IPS-11a (cell line): ENCODE measurements around the gene AAK1.
"Not testable (repeated sequence)": the region's sequence is repeated elsewhere in the genome, so short reads cannot be mapped to it uniquely, and the experiment has no call there.

Experiments used
- H3K4me3 ChIP-seq: one replicate; pipeline ENCODE4 v1.5.1; 2013; ENCODE audit warnings: low read depth, low read length, control low read depth

Gene AAK1

DNA sequence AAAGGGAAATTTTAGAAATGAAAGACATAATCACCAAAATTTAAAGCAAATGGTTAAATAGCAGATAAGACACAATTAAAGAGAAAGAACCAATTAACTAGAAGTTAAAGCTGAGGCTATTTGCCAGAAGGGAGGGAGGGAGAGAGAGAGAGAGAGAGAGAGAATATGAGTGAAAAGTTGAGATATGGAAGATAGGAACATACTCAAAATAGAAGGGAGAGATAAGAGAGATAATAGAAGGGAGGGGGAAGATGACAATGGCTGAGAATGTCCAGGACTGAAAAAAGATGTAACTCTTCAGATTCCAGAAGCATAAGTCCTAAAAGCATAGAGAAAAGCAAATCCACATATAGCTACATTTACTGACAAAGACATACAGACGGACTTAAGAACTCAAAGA, 17.1 kb upstream of the AAK1 start:
- H3K4me3 ChIP-seq = no peak overlapping the region

DNA sequence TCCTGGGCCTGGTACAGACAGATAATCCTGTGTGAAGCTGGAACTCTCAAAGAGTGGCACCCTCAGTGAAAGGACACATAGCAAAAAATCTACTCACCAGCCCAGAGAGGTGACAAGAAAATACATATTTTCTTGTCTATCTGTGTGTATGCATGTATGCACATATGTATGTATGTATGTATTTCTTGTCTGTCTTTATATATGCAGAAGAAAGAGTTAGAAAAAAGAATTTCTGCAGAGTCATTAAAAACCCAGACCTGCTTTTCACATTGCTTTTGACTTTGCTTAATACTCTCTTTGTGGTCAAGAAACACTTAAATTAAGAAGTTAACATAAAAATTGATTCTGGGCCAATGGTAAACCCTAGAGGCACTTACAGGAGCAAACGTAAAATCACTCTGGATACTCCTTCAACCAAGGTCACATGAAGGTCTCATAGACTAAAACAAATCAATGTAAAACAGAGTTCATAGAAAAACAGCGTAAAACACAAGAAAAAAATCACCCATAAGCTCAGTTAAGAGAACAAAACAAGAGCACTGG, 16.5 kb upstream of the AAK1 start:
- no peak overlapping the region for H3K4me3 ChIP-seq

GRCh38 chr2:69659349-69659748, 15.8 kb upstream of the AAK1 start:
- H3K4me3 ChIP-seq = no peak overlapping the region

DNA sequence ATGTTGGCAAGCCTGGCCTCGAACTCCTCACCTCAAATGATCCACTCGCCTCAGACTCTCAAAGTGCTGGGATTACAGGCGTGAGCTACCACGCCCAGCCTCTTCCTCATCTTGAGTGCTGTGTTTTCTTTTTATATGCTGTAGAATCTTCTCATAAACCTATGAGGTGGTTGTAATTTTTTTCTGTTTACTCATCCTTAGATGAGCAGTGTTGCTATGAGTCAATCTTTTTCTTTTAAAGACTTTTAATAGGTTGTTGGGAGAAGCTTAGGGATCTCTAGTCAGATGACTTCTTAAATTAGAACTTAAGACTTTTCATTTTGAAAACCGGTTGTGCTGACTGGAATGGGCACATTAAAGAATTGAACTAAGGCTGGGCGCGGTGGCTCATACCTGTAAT, 8.7 kb upstream of the AAK1 start:
- no peak overlapping the region for H3K4me3 ChIP-seq

DNA sequence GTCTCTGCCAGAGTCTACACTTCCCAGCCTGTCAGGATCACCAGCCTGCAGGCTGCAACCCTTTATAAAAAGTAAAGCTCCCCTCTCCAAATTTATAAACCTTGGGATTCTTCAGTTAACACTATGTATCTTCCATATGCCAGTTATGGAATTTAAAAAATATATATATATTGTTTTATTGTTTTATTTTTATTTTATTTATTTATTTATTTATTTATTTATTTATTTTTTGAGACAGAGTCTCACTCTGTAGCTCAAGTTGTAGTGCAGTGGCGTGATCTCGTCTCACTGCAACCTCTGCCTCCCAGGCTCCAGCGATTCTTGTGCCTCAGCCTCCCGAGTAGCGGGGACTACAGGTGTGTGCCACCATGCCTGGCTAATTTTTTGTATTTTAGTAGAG, 3.7 kb upstream of the AAK1 start:
- H3K4me3 ChIP-seq = not testable (repeated sequence)

GRCh38 chr2:69646714-69647113, 3.2 kb upstream of the AAK1 start:
- H3K4me3 ChIP-seq = no peak overlapping the region

GRCh38 chr2:69645921-69646320, 2.4 kb upstream of the AAK1 start:
- no peak overlapping the region for H3K4me3 ChIP-seq

GRCh38 chr2:69645031-69645431, 1.5 kb upstream of the AAK1 start:
- no peak overlapping the region for H3K4me3 ChIP-seq

DNA sequence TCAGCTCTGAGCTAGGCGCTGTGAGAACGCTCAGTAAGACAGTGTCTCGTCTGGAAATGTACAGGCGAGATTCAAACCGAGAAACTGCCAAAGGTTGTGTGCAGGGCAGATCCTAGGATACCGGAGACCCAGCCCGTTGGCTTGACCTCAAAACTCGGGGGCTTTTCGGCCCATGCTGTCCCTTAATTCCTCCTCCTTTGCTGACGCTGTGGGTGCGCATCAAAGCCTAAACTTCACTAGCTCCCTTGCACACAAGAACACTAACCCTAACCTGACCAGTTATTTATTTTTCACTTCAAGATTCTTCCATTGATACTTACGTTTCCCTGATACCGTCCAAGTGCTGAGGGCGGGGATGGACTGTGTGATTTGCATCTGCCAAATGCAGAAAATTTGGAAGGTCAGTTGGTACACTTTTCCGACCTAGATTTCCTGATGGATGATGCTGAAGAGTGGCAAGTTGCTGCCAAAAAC, 1.0 kb upstream of the AAK1 start:
- H3K4me3 ChIP-seq = peak overlapping the region; percentile 94

GRCh38 chr2:69642709-69643601, 584 bp downstream of the AAK1 start:
- peak overlapping the region; percentile 94 for H3K4me3 ChIP-seq

GRCh38 chr2:69641887-69642708, 1.4 kb downstream of the AAK1 start:
- H3K4me3 ChIP-seq = peak overlapping the region; percentile 94

GRCh38 chr2:69641471-69641870, 2.1 kb downstream of the AAK1 start:
- H3K4me3 ChIP-seq = peak overlapping the region; percentile 94

- no peak overlapping the region for H3K4me3 ChIP-seq
Observed at GRCh38 chr2:69639266-69639665, 4.3 kb downstream of the AAK1 start.

GRCh38 chr2:69638630-69639029, 4.9 kb downstream of the AAK1 start:
- no peak overlapping the region for H3K4me3 ChIP-seq

- no peak overlapping the region for H3K4me3 ChIP-seq
Observed at GRCh38 chr2:69637923-69638322, 5.6 kb downstream of the AAK1 start.

GRCh38 chr2:69636395-69636794, 7.1 kb downstream of the AAK1 start:
- H3K4me3 ChIP-seq = no peak overlapping the region

GRCh38 chr2:69635432-69635831, 8.1 kb downstream of the AAK1 start:
- H3K4me3 ChIP-seq = no peak overlapping the region

DNA sequence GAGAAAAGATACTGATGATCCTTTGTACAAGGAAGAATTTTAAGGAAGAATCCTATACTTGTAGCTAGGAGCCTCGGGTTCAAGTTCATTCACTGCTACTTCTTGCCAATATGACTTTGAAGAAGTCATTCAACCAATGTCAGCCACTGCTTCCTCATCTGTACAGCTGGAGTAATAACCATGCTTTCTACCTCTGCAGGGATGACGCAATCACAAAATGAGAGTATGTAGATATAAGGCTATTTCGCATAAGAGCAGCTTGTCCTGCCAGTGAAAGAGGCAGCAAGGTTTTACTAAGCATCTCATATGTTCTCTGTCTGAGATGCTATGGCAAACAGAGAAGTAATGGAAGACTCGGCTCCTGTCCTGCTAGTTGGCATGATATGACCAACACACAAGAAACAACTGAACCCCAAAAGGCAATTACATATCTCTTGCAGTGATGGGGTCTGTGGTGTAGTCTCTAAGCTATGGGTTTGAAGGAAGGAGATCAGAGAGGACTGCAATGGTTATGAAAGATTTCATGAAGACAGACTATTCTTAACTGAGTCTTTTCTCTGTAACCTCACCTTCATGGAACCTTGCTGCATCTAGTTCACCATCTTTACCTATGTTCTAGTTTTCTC, 9.2 kb downstream of the AAK1 start:
- H3K4me3 ChIP-seq = no peak overlapping the region

- no peak overlapping the region for H3K4me3 ChIP-seq
Observed at GRCh38 chr2:69631402-69631801, 12.1 kb downstream of the AAK1 start.

- no peak overlapping the region for H3K4me3 ChIP-seq
Observed at GRCh38 chr2:69629921-69630608, 13.5 kb downstream of the AAK1 start.
